Measurements from ENCODE around the gene RARG.

Gene RARG

GRCh38 chr12:53198486-53199110 is 33.4 kb downstream of the RARG start:
- H3K4me3 ChIP-seq (ENCODE audit: low read depth, low read length): no peak overlapping the region

GRCh38 chr12:53197011-53197640 is 34.9 kb downstream of the RARG start:
- no peak overlapping the region for H3K4me3 ChIP-seq (ENCODE audit: low read depth, low read length)
- TF ChIP-seq CTCF (IDR thresholded peaks at IDR 0.05; ENCODE audit: low read depth, low read length): no peak

More at GRCh38 chr12:53198486-53199110, 33.4 kb downstream of the RARG start:
- TF ChIP-seq CTCF (IDR thresholded peaks at IDR 0.05; ENCODE audit: low read depth, low read length): no peak

GRCh38 chr12:53196486-53196885 is 35.5 kb downstream of the RARG start:
- no peak for TF ChIP-seq CTCF (IDR thresholded peaks at IDR 0.05; ENCODE audit: low read depth, low read length)
- no peak overlapping the region for H3K4me3 ChIP-seq (ENCODE audit: low read depth, low read length)

DNA sequence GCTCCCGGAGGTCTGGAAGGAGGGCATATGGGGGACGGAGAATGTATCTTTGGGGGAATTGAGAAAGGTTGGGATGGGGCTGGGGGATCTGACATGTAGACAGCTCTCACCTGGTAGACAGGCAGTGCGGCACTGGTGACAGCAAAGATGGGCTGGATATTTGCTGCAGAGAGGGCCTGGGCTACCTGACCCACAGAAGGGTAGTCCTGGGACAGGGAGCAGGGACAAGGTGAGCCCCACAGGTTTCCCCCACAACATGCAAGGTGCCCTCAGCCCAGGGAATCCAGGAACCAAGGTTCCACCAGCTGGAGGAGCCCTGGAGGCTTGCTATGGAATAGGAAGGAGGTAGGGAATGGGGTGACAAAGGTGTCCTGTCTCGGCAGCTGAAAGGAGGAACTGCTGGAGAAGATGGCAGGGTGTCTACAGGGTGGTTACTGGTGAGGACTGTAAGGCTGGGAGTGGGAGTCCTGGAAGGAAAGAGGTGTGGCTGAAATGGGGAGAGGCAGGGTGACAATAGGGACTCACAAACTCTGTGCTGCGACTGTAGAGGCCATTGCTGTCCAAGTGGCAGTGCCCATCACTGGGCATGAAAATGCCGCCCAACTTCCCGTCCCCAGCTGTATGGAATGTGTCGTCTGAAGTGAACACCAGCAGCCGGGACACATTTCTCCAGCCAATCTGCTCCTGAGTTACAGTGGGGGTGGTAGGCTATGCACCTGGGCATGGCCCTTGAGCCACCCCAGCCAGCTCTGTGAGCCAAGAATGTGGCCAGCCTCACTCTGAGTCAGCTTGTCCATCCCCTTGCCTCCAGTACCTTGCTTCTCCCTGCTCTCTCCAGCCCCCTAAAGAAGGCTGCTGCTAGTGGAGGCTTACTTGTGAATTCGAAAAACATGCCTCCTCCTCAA is 36.2 kb downstream of the RARG start:
- TF ChIP-seq CTCF (IDR thresholded peaks at IDR 0.05; ENCODE audit: low read depth, low read length): no peak
- H3K4me3 ChIP-seq (ENCODE audit: low read depth, low read length): no peak overlapping the region

GRCh38 chr12:53194973-53195372 is 37.0 kb downstream of the RARG start:
- H3K4me3 ChIP-seq (ENCODE audit: low read depth, low read length): no peak overlapping the region
- TF ChIP-seq CTCF (IDR thresholded peaks at IDR 0.05; ENCODE audit: low read depth, low read length): no peak

DNA sequence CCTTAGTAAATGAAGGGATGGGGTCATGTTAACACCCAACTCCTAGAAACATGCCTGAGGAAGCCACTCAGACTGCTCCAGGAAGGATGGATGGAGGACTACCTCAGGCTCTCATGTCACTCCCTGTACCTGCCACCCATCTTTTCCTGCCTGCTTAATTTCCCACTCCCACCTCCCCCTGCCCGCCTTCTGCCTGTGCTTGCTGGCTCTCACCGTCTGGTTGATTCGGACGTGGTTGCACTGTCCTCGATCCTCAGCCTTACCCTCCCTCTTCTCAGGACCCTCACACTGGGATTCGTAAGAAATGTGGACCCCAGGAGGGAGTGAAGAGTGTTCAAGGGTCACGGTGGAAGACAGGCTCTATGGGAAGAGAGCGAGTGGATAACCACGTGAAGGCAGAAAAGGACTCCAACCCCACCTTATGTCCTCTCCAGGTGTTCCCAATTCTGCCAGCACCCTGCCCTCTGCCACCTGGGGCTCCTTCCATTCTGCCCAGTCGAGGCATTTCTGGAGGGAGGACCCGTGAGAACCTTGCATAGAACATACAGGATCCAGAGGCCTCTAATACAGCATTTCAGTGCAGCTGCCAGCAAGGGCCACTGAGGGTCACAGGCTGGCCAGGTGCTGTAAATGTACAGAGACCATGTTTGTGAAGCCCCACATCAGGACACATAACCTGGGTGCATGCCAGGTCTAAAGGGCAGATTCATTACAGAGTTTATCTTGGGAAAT is 37.9 kb downstream of the RARG start:
- TF ChIP-seq CTCF (IDR thresholded peaks at IDR 0.05; ENCODE audit: low read depth, low read length): no peak
- no peak overlapping the region for H3K4me3 ChIP-seq (ENCODE audit: low read depth, low read length)
